ENCODE results near the gene TLK1.

TLK1 gene

GRCh38 chr2:170971071-170971470 lies 189.6 kb downstream of the TLK1 start (continued):
- no peak for TF ChIP-seq CSRNP3 (CRISPR knock-in tag; IDR thresholded peaks at IDR 0.05)

GRCh38 chr2:170969872-170970496 lies 190.7 kb downstream of the TLK1 start:
- no peak for ATAC-seq
- TF ChIP-seq POU6F1 (CRISPR knock-in tag; IDR thresholded peaks at IDR 0.05; ENCODE audit: borderline replicate concordance, low read depth) (no peak), ISL1 (CRISPR knock-in tag; IDR thresholded peaks at IDR 0.05) (no peak), PATZ1 (CRISPR knock-in tag; IDR thresholded peaks at IDR 0.05; ENCODE audit: borderline replicate concordance) (no peak), ESRRG (CRISPR knock-in tag; IDR thresholded peaks at IDR 0.05) (no peak), ARNTL (CRISPR knock-in tag; IDR thresholded peaks at IDR 0.05; ENCODE audit: borderline replicate concordance, low read depth) (no peak), ZNF565 (CRISPR knock-in tag; conservative IDR thresholded peaks at IDR 0.05; ENCODE audit: low read depth) (no peak), PPARA (CRISPR knock-in tag; IDR thresholded peaks at IDR 0.05; ENCODE audit: borderline replicate concordance) (no peak), ZFP30 (CRISPR knock-in tag; IDR thresholded peaks at IDR 0.05) (no peak)

- TF ChIP-seq ZNF70 (CRISPR knock-in tag; IDR thresholded peaks at IDR 0.05): no peak
- TF ChIP-seq OSR1 (CRISPR knock-in tag; IDR thresholded peaks at IDR 0.05): no peak
- TF ChIP-seq BACH2 (CRISPR knock-in tag; IDR thresholded peaks at IDR 0.05; ENCODE audit: borderline replicate concordance): no peak
- no peak for TF ChIP-seq RARB (CRISPR knock-in tag; IDR thresholded peaks at IDR 0.05)
- no peak for TF ChIP-seq ESRRG (CRISPR knock-in tag; IDR thresholded peaks at IDR 0.05)
- TF ChIP-seq ZC3H10 (CRISPR knock-in tag; IDR thresholded peaks at IDR 0.05): no peak
- TF ChIP-seq POU6F1 (CRISPR knock-in tag; IDR thresholded peaks at IDR 0.05; ENCODE audit: borderline replicate concordance, low read depth): no peak
- no peak for TF ChIP-seq TSHZ2 (CRISPR knock-in tag; IDR thresholded peaks at IDR 0.05)
- no peak for TF ChIP-seq ZNF8 (CRISPR knock-in tag; IDR thresholded peaks at IDR 0.05)
- TF ChIP-seq CSRNP3 (CRISPR knock-in tag; IDR thresholded peaks at IDR 0.05): no peak
- no peak for TF ChIP-seq CREB5 (CRISPR knock-in tag; IDR thresholded peaks at IDR 0.05; ENCODE audit: low read depth)
- no peak for ATAC-seq
Measured at GRCh38 chr2:170969030-170969429, 191.7 kb downstream of the TLK1 start.
